Heart left ventricle (tissue), 13 donors: ENCODE results near the gene ADI1.

Source experiments
- CTCF ChIP-seq, 12 donors: fragments of 200-600 bp; sonication (generic) in 4 of 12; IDR thresholded peaks; one replicate each; pipeline versions ENCODE4 v1.5.0 to v1.8.0; 2018 to 2022; ENCODE audit warnings: antibody characterized with exemption in 12 of 12, mild to moderate bottlenecking in 5 of 12
- POLR2A ChIP-seq, 2 donors: fragments of 450-650 bp; IDR thresholded peaks; one replicate each; pipeline ENCODE4 v1.6.1; 2017; ENCODE audit warnings: antibody characterized with exemption in 2 of 2, mild to moderate bottlenecking in 2 of 2, moderate library complexity in 2 of 2
- donor health status: ischemic (EF 13 %, LVEDD 7.1; RV severe dilation, severe dysfunction).
- donor health status: DM: no; HTN: yes; CAD: no.
- donor health status: DM: no; HTN: no; CAD: no.
- donor health status: ischemic (EF 25% LVEDD 6.9; RV normal size, moderate dysfunction).
- donor health status: ischemic (EF 25% LVEDD 5.7; RV mildly dilated, moderate dysfunction).
- donor health status: ischemic (EF 35%, LVEDD 5.7; RV mildly dilated, moderate dysfunction).
- donor health status: nonischemic (EF 11% LVEDD 7.7; RV severe dilation, severe dysfunction).
- donor health status: DM: yes; HTN: yes; CAD: no.
- donor health status: PGD.
- donor health status: ischemic (EF 29% LVEDD 5.4; RV normal size, mild dysfunction).
- donor health status: nonischemic (EF 23%, LVEDD 6.1; RV moderate dilation, normal function).

GRCh38 chr2:3563521-3563976 lies 44.2 kb upstream of the ADI1 start:
- no peak for TF ChIP-seq POLR2A (IDR thresholded peaks at IDR 0.05)
- TF ChIP-seq CTCF (IDR thresholded peaks at IDR 0.05), result no peak
